GM19328 (cell line): Measurements from ENCODE around the gene ASL.
"Not testable (repeated sequence)": the region's sequence is repeated elsewhere in the genome, so short reads cannot be mapped to it uniquely, and the experiment has no call there.

Experiments used
- ATAC-seq: cut with Tn5 transposase; IDR thresholded peaks from one replicate; pipeline ENCODE4 v1.9.1; 2021; ENCODE audit warnings: mild to moderate bottlenecking, moderate library complexity; ENCODE audit not compliant: unreplicated experiment

Gene ASL

DNA sequence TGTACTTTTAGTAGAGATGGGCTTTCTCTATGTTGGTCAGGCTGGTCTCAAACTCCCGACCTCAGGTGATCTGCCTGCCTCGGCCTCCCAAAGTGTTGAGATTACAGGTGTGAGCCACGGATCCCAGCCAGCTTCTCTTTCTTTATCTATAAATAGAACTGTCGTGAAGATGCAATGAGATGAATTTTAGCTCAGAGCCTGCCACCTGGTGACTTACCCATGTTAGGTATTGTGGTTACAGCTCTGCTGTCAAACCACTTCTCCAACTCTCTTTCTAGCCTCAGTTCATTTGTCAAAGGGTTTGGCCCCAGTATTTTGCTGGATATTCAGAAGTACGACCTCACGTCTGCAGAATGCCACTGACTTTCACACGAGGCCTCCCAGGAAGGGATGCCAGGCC, 3.4 kb upstream of the ASL start:
- ATAC-seq = not testable (repeated sequence)

DNA sequence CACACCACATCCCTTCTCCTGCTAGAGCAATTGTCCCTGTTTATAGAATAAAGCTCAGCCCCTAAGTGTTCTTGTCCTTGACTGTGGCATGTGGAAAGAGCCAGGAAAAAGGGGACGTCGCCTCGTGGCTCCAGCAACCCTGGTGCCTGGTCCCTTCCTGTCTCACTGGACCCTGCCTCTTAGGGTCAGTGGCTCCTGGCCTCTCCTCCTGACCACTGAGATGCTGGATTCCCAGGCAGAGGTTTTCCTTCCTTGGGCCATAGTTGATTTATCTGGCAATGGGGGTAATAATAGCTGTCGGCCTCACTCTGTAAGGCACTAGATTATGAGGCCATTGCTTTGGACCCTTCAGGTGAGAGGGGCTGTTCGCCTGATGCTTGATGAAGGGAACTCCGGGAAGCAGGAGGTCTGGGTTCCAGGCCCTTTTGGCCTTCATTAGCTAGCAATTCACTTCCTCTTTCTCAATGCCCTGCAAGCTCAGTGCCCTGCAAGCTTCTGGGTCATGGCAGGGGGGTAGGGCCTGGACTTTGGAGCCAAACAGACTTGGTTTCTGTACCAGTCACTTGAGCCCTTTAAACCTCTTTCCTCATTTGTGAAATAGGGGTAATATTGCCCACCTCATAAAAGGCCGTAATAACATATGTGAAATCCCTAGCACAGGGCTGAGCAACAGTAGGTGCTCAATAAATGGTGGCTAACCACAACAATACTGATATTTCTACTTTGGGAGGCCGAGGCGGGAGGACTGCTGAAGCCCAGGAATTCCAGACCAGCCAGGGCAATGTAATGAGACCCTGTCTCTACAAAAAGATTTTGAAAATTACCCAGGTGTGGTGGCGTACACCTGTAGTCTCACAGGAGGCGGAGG, 1.1 kb downstream of the ASL start:
- ATAC-seq = no peak

DNA sequence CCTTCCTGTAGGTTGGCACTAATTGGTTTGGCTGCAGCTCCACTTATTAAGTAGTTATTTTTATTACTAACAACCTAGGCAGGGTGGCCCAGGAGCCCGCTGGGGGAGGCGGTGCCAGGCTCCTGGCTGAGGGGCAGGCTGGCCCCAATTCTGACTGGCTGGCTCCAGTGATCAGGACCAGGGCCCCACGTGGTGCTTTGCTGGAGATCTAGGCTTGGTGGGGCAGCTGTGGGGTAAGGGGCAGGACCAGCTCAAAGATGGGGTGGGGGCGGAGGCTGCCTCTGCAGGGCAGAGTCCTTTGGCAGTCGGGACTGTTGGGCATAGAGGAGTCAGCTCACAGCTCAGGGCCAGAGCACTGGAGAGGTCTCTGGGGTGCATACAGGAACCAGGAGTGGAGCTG, 2.4 kb downstream of the ASL start:
- no peak for ATAC-seq

DNA sequence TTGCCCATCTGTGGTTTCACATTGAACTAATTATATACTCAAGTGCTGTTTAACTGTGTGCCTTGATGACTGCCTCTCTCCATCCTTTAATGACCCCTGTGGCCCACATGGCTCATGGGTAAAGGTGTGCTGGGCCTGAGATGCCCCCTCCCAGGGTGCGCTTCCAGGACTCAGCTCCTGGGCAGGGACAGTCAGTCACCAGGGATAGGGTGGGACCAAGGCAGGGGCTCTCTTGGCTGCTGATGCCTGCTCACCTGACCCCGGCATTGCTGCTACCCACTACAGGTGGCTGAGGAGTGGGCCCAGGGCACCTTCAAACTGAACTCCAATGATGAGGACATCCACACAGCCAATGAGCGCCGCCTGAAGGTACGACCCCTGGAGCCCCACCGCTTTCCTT, 6.5 kb downstream of the ASL start:
- ATAC-seq = no peak

DNA sequence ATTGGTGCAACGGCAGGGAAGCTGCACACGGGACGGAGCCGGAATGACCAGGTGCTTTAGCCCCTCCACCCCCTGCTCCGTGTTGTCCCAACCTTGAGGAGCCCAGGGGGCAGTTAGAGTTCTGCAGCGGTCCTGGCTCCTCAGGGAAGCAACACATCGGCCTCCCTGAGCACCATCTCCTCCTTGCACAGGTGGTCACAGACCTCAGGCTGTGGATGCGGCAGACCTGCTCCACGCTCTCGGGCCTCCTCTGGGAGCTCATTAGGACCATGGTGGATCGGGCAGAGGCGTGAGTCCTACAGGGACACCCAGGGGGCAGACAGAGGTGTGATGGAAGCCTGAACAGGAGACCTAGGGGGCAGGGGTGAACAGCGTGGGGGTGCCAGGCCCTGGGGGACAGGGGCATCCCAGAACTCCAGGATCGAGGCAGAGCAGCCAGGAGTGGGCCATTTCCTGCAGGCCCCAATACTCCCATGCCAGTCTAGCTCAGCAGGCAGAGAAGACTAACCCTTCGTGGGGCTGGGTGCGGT, 7.3 kb downstream of the ASL start:
- no peak for ATAC-seq

DNA sequence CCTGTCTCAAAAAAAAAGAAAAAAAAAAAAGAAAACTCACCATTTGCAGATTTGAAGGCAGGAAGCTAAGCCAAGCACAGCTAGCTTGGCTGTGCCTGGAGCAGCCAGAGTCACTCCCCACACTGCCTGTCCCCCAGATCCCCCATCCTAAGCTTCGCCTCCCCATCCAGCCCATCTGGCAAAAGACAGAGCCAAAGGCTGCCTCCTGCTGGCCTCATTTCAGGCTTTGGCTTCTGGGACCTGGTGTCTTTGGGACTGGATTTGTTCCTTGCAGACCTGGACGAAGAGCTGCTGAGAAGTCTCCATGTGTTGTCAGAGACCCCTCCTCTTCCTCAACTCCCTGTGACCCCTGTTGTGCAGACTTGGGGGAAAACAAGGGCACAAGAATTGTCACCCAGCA, 8.1 kb downstream of the ASL start:
- ATAC-seq = no peak

DNA sequence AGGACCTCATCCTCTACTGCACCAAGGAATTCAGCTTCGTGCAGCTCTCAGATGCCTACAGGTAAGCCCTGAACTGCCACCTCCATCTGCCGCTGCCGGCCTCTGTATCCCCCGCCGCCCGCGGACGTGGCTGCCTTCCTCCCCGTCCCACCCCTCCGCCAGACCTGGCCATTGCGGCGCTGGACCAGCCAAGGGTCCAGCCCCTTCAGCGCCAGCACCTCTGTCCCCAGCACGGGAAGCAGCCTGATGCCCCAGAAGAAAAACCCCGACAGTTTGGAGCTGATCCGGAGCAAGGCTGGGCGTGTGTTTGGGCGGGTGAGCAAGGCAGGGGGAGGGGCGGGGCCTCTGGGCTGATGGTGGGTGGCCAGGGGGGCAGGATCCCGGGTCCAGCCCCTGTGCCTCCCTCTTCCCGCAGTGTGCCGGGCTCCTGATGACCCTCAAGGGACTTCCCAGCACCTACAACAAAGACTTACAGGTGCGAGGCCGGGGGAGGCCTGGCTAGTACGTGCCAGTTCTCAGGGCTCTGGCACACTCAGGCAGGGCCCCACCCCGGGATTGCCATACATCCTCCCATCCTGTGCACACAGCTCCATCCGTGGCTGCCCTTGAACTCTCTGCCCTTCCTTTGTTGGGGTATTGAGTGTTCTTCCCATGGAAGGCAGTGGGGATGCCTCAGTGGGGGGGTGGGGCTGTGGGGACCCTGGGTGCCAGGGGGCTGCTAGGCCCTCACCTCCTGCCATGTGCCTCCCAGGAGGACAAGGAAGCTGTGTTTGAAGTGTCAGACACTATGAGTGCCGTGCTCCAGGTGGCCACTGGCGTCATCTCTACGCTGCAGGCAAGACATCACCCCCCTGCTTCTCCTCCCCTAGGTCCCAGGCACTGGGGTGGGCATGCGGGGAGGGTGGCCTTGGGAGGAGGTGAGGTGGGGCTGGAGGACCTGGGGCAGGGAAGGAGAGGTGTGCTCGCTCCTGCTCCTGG, 13.5 kb downstream of the ASL start:
- no peak for ATAC-seq

DNA sequence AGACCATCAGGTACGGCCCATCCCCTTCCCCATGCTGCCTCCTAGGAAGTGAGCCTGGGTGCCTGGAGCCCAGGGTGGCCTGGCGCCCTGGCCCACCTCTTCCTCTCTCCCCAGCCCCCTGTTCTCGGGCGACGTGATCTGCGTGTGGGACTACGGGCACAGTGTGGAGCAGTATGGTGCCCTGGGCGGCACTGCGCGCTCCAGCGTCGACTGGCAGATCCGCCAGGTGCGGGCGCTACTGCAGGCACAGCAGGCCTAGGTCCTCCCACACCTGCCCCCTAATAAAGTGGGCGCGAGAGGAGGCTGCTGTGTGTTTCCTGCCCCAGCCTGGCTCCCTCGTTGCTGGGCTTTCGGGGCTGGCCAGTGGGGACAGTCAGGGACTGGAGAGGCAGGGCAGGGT, 17.0 kb downstream of the ASL start:
- ATAC-seq = no peak

DNA sequence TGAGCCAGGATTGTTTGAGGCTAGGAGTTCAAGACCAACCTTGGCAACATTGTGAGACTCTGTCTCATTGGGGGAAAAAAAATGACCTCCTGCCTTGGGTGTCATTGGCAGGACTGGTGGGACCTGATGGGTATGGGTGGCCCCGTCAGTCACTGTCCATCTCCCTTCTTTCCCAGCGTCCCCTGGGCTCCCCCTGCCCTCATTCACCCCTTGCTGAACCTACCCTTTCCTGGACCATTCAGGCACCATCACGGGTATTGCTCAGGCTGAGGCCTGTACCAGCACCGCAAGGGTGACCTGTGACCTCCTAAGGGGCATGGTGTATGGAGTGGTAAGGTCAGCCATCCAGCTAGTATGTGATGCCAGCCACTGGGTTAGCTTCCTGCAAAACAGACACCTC, 19.4 kb downstream of the ASL start:
- ATAC-seq = no peak

DNA sequence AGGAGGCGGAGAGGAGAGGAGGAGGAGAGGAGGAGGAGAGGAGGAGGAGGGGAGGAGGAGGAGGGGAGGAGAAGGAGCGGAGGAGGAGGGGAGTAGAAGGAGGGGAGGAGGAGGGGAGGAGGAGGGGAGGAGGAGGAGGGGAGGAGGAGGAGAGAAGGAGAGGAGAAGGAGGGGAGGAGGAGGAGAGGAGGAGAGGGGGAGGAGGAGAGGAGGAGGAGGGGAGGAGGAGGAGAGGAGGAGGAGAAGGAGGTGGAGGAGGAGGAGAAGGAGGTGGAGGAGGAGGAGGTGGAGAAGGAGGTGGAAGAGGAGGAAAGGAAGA, 23.6 kb downstream of the ASL start:
- no peak for ATAC-seq

DNA sequence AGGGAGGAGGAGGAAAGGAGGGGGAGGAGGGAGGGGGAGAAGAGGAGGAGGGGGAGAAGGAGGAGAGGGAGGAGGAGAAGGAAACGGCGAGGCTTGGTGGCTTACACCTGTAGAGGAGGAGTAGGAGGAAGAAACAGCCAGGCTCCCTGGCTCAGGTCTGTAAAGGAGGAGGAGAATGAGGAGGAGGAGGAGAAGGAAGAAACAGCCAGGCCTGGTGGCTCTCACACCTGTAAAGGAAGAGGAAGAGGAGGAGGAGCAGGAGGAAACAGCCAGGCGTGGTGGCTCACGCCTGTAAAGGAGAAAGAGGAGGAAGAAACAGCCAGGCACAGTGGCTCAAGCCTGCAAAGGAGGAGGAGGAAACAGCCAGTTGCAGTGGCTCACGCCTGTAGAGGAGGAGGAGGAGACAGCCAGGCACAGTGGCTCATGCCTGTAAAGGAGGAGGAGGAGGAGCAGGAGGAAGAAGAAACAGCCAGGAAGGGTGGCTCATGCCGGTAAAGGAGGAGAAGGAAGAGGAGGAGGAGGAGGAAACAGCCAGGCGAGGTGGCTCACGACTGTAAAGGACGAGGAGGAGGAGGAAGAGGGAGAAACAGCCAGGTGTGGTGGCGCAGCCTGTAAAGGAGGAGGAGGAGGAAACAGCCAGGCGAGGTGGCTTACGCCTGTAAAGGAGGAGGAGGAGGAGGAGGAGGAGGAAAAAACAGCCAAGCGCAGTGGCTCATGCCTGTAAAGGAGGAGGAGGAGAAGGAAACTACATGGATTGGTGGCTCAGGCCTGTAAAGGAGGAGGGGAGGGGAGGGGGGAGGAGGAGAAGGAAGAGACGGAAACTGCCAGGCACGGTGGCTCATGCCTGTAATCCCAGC, 24.2 kb downstream of the ASL start:
- ATAC-seq = peak; percentile 64

DNA sequence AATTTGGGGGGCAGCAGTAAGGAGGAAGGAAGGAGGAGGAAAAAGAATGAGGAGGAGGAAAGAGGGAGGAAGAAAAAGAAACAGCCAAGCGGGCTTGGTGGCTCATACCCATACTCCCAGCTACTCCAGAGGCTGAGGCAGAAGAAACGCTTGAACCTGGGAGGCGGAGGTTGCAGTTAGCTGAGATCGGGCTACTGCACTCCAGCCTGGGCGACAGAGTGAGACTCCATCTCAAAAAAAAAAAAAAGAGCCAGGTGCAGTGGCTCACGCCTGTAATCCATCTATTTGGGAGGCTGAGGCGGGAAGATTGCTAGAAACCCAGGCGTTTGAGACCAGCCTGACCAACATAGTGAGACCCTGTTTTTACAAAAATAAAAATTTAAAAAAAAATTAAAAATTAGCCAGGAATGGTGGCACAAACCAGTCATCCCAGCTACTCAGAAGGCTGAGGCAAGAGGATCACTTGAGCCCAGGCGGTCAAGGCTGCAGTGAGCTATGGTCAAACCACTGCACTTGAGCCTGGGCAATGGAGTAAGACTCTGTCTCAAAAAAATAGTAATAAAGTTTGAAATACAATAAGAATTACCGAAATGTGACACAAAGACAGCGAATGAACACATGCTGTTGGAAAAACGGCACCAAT, 24.9 kb downstream of the ASL start:
- no peak for ATAC-seq

DNA sequence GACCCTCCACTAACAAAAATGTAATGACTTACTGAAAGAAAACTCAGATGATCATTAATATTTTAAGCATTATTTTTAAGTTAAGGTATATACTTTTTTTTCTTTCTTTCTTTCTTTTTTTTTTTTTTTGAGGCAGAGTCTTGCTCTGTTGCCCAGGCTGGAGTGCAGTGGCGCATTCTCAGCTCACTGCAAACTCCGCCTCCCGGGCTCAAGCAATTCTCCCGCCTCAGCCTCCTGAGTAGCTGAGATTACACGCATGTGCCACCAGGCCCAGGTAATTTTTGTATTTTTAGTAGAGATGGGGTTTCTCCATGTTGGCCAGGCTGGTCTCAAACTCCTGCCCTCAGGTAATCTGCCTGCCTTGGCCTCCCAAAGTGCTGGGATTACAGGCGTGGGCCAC, 26.5 kb downstream of the ASL start:
- ATAC-seq = not testable (repeated sequence)

DNA sequence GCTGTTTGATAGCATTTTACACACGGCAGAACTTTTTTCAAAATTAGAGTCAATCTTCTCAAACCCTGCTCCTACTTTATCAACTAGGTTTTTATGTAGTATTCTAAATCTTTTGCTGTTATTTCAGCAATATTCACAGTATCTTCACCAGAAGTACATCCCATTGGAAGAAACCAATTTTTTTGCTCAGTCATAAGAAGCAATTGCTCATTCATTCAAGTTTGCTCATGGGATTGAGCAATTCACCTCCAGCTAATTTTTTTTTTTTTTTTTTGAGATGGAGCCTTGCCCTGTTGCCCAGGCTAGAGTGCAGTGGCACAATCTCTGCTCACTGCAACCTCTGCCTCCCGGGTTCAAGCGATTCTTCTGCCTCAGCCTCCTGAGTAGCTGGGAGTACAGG, 28.4 kb downstream of the ASL start:
- not testable (repeated sequence) for ATAC-seq

DNA sequence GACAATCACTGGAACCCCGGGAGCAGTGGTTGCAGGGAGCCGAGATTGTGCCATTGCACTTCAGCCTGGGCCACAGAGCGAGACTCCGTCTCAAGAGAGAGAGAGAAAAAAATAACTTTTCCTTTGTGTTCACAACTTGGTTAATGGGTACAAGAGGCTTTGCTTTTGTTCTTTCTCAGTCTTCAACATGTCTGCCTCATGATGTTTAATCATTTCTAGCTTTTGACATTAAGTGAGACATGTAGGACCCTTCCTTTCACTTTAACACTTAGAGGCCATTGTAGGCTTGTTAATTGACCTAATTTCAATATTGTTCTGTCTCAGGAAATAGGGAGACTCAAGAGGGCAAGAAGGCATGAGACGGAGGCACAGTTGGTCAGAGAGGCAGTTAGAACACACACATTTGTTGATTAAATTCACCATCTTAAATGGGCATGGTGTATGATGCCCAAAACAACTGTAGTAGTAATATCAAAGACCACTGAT, 29.7 kb downstream of the ASL start:
- ATAC-seq = no peak

DNA sequence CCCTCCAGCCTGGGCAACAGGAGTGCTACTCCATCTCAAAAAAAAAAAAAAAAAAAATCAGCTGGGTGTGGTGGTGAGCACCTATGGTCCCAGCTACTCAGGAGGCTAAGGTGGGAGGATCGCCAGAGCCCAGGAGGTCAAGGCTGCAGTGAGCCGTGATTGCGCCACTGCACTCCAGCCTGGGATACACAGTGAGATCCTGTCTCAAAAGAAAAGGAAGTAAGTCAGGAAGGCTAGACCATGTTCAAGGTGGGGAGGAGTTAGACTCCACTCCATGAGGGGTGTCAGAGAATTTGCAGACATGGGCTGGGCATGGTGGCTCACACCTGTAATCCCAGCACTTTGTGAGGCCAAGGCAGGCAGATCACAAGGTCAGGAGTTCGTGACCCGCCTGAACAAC, 32.8 kb downstream of the ASL start:
- ATAC-seq = not testable (repeated sequence)

DNA sequence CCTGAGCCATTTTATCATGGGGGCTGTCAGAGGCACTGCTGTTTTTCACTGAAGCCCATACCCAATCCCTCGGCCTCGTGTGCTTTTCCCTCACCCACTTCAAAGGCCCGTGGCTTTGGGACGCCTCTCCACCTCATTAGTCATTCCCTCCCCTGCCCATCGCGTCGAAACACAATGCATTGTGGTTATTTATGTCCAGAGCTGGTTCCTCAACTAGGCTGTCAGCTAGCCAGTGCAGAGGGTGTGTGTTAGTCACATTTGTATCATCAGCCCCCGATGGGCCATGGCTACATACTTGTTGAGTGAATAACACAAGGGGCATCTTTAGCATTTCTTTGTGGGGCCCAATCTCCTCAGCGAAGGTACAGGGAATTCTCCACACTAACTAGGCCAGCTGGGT, 35.2 kb downstream of the ASL start:
- no peak for ATAC-seq

DNA sequence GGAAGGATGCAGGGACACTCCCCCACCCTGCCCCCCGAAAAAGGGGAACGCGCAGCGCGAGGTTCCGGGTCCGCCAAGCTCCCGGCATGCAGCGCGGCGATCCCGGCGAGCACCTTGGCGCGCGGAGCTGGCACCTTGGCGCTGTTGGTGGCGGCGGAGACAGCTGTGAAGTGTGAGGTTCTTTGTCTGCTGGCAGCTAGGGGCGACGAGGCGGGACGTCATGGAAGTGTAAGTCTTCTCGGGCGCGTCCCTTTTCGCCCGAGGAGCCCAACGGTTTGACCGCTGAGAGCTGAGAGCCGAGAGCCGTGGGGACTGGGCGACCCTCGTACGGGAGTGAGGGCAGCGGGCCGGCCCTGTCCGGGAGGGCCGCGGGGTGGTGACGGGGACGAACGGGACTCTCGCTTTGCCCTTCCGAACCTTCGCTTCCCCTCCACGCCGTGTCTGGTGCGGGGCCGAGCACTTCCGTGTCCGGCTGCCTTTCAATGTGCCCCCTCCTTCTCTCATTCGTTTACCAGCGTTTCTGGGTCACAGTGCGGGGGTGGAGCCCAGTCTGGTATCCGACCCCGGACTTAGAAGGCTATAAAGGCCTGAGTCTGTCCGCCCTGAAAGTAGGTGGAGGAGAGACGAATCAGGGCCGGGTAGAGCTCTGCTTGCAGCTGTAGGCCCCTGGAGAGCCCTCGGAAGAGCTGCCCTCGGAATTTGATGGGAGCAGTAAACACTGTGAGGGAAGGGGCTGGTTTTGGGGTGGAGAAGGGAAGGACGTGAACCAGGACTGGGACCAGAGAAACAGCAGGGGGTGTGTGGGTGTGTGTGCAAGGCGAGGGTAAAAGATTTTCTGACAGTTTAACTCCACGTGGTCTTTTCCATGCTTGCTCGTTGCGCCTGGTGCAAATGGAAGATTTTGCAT, 39.4 kb downstream of the ASL start, which contains the start of gene CRCP:
Gene CRCP (plus strand): TSS at position 105 of the 907 bp plus-strand sequence. CDS start 116 bp downstream, at position 221.
- ATAC-seq = peak; percentile 90
